ENCODE measurements around the gene CXCL14.

DNA sequence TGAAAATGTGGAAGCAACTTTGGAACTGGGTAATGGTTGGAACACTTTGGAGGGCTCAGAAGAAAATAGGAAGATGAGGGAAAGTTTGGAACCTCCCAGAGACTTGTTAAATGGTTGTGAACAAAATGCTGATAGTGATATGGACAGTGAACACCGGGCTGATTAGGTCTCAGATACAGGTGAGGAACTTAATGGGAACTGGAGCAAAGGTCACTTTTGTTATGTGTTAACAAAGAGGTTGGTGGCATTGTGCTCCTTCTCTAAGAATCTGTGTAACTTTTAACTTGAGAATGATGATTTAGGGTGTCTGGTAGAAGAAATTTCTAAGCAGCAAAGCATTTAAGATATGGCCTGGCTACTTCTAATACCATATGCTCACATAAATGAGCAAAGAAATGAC lies 36.4 kb upstream of the CXCL14 start:
- no peak for TF ChIP-seq RFX5 (IDR thresholded peaks at IDR 0.05; ENCODE audit: low read length)
- no peak for TF ChIP-seq EP300 (IDR thresholded peaks at IDR 0.05; ENCODE audit: borderline replicate concordance in 1 of 2, low read depth in 1 of 2, low read length in 1 of 2)
- TF ChIP-seq, protein P1, sequence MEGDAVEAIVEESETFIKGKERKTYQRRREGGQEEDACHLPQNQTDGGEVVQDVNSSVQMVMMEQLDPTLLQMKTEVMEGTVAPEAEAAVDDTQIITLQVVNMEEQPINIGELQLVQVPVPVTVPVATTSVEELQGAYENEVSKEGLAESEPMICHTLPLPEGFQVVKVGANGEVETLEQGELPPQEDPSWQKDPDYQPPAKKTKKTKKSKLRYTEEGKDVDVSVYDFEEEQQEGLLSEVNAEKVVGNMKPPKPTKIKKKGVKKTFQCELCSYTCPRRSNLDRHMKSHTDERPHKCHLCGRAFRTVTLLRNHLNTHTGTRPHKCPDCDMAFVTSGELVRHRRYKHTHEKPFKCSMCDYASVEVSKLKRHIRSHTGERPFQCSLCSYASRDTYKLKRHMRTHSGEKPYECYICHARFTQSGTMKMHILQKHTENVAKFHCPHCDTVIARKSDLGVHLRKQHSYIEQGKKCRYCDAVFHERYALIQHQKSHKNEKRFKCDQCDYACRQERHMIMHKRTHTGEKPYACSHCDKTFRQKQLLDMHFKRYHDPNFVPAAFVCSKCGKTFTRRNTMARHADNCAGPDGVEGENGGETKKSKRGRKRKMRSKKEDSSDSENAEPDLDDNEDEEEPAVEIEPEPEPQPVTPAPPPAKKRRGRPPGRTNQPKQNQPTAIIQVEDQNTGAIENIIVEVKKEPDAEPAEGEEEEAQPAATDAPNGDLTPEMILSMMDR (IDR thresholded peaks at IDR 0.05): no peak
- TF ChIP-seq, protein P2, sequence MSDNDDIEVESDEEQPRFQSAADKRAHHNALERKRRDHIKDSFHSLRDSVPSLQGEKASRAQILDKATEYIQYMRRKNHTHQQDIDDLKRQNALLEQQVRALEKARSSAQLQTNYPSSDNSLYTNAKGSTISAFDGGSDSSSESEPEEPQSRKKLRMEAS (IDR thresholded peaks at IDR 0.05; ENCODE audit: low read depth): no peak
- no peak for TF ChIP-seq SIN3A (IDR thresholded peaks at IDR 0.05; ENCODE audit: borderline replicate concordance, low read depth, low read length)
